ENCODE measurements around the gene CRHR2. TPM values are rescaled to one million over a fixed set of nuclear protein-coding genes. Genes with fewer than 3 reads are reported as not detected.

CRHR2 gene
- total and polyA plus RNA-seq, 2 of the 13 experiments (the other 11 are each of a cell fraction or from before 2014, with no cell fraction given) = not detected

DNA sequence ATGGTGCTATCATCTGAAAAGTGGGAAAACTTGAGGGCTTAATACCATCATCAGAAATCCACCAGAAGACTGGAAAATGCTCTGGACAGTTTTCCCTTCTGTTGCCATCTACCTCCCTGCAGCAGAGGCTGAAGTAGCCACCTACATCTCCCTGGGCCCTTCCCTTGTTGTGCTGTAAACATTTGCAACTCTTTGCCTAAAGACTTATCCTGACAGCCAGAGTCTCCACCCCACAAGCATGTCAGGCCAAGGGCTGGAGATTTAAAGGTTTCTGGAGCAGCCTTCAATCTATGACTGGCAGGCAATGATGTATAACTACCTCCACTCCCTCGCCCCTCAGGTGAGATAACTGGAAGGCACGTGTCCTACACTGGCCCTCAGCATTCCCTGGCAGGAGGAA lies 39.9 kb upstream of the CRHR2 start:
- no peak overlapping the region for H2AFZ ChIP-seq (ENCODE audit: low read length)
- 0% methylated on average over 2 of the region's 2 CpGs for WGBS (ENCODE audit: low lambda C conversion rate)
- H3K36me3 ChIP-seq (replicated peaks in 1 of 2; ENCODE audit: control insufficient read depth in 1 of 2, insufficient read depth in 2 of 2, low read length in 2 of 2) = no peaks in the 10 kb centered on the region
- DNase-seq (ENCODE audit: low spot score) (no peak), ATAC-seq (no peak), FAIRE-seq (no peak)
- peaks cover 4 to 6% of the 10 kb centered on the region in 2 experiments; a peak in 2 of 5 replicates for H3K27me3 ChIP-seq (ENCODE audit: control insufficient read depth in 1 of 2, insufficient read depth in 2 of 2, low read length in 2 of 2)
- no TSS peak for BruUV-seq (replicated peaks)
- no peaks in the 10 kb centered on the region for H3K4me1 ChIP-seq (ENCODE audit: insufficient read depth, low read length)
- ChIA-PET POLR2A (no interaction called here), CTCF (ENCODE audit: low intra/inter-chr PET ratio, low total read pairs) (no interaction called here)
- in situ Hi-C loops (cut with HindIII; ENCODE audit: extremely low pct_ligation_motif_present, low pct_unique_long_range_greater_than_20kb) = no loop called here
- intact Hi-C loops (cut with micrococcal nuclease; ENCODE audit: unreplicated experiment) = no loop called here
- peaks cover 21% of the 10 kb centered on the region for H3K9me3 ChIP-seq (ENCODE audit: low read length)
- H3K9ac ChIP-seq (ENCODE audit: insufficient read depth, low read depth, low read length) = no peak overlapping the region
- no peak overlapping the region for H3K4me3 ChIP-seq (replicated peaks in 1 of 3; ENCODE audit: insufficient read depth in 1 of 3, low read depth in 2 of 3, low read length in 3 of 3)
- no peak overlapping the region for H3K27ac ChIP-seq (ENCODE audit: extremely low read length, insufficient read depth, low read length)
- H3K4me2 ChIP-seq (ENCODE audit: low read depth, low read length) = no peak overlapping the region
- no peaks in the 10 kb centered on the region for H4K20me1 ChIP-seq (ENCODE audit: insufficient read depth, low read length)
- H3K79me2 ChIP-seq (ENCODE audit: insufficient read depth, low read length) = no peaks in the 10 kb centered on the region
- TF ChIP-seq, protein P1, sequence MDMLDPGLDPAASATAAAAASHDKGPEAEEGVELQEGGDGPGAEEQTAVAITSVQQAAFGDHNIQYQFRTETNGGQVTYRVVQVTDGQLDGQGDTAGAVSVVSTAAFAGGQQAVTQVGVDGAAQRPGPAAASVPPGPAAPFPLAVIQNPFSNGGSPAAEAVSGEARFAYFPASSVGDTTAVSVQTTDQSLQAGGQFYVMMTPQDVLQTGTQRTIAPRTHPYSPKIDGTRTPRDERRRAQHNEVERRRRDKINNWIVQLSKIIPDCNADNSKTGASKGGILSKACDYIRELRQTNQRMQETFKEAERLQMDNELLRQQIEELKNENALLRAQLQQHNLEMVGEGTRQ (IDR thresholded peaks at IDR 0.05; ENCODE audit: low read depth, low read length) = no peak
- TF ChIP-seq, protein P1 (CRISPR knock-in tag; IDR thresholded peaks at IDR 0.05; ENCODE audit: borderline replicate concordance) = no peak
- TF ChIP-seq ARHGAP35 (CRISPR knock-in tag; IDR thresholded peaks at IDR 0.05; ENCODE audit: borderline replicate concordance) (no peak), ZNF605 (CRISPR knock-in tag; IDR thresholded peaks at IDR 0.05) (no peak), SMARCC2 (IDR thresholded peaks at IDR 0.05) (no peak), ZNF331 (CRISPR knock-in tag; IDR thresholded peaks at IDR 0.05) (no peak), BORCS8-MEF2B (CRISPR knock-in tag; IDR thresholded peaks at IDR 0.05) (no peak), JUND (CRISPR knock-in tag; IDR thresholded peaks at IDR 0.05) (no peak), MIER3 (CRISPR knock-in tag; IDR thresholded peaks at IDR 0.05; ENCODE audit: borderline replicate concordance) (no peak), ZNF230 (CRISPR knock-in tag; IDR thresholded peaks at IDR 0.05) (no peak)
- TF ChIP-seq, protein P2, sequence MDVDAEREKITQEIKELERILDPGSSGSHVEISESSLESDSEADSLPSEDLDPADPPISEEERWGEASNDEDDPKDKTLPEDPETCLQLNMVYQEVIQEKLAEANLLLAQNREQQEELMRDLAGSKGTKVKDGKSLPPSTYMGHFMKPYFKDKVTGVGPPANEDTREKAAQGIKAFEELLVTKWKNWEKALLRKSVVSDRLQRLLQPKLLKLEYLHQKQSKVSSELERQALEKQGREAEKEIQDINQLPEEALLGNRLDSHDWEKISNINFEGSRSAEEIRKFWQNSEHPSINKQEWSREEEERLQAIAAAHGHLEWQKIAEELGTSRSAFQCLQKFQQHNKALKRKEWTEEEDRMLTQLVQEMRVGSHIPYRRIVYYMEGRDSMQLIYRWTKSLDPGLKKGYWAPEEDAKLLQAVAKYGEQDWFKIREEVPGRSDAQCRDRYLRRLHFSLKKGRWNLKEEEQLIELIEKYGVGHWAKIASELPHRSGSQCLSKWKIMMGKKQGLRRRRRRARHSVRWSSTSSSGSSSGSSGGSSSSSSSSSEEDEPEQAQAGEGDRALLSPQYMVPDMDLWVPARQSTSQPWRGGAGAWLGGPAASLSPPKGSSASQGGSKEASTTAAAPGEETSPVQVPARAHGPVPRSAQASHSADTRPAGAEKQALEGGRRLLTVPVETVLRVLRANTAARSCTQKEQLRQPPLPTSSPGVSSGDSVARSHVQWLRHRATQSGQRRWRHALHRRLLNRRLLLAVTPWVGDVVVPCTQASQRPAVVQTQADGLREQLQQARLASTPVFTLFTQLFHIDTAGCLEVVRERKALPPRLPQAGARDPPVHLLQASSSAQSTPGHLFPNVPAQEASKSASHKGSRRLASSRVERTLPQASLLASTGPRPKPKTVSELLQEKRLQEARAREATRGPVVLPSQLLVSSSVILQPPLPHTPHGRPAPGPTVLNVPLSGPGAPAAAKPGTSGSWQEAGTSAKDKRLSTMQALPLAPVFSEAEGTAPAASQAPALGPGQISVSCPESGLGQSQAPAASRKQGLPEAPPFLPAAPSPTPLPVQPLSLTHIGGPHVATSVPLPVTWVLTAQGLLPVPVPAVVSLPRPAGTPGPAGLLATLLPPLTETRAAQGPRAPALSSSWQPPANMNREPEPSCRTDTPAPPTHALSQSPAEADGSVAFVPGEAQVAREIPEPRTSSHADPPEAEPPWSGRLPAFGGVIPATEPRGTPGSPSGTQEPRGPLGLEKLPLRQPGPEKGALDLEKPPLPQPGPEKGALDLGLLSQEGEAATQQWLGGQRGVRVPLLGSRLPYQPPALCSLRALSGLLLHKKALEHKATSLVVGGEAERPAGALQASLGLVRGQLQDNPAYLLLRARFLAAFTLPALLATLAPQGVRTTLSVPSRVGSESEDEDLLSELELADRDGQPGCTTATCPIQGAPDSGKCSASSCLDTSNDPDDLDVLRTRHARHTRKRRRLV (CRISPR knock-in tag; IDR thresholded peaks at IDR 0.05) = no peak
- TF ChIP-seq, protein P3, sequence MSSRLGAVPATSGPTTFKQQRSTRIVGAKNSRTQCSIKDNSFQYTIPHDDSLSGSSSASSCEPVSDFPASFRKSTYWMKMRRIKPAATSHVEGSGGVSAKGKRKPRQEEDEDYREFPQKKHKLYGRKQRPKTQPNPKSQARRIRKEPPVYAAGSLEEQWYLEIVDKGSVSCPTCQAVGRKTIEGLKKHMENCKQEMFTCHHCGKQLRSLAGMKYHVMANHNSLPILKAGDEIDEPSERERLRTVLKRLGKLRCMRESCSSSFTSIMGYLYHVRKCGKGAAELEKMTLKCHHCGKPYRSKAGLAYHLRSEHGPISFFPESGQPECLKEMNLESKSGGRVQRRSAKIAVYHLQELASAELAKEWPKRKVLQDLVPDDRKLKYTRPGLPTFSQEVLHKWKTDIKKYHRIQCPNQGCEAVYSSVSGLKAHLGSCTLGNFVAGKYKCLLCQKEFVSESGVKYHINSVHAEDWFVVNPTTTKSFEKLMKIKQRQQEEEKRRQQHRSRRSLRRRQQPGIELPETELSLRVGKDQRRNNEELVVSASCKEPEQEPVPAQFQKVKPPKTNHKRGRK (CRISPR knock-in tag; IDR thresholded peaks at IDR 0.05) = no peak
- TF ChIP-seq, protein P4, sequence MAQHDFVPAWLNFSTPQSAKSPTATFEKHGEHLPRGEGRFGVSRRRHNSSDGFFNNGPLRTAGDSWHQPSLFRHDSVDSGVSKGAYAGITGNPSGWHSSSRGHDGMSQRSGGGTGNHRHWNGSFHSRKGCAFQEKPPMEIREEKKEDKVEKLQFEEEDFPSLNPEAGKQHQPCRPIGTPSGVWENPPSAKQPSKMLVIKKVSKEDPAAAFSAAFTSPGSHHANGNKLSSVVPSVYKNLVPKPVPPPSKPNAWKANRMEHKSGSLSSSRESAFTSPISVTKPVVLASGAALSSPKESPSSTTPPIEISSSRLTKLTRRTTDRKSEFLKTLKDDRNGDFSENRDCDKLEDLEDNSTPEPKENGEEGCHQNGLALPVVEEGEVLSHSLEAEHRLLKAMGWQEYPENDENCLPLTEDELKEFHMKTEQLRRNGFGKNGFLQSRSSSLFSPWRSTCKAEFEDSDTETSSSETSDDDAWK (CRISPR knock-in tag; IDR thresholded peaks at IDR 0.05) = no peak
